ENCODE data around the gene EXOG.

DNA sequence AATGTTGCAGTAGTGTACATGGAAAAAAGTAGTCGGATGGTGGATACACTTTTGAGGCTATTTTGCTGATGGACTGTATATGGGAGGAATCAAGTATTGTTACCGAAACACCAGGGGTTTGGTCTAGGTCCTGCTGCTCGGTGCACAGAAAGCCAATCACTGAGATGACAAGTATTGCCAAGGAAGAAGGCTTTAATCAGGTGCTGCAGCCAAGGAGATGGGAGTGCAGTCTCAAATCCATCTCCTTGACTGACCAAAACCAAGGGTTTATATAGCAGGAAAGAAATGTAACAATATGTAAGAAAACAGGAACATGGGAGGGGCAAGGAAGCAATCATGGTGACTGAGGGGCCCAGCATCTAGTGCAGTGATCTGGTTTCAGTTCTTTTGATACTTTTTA lies 45.3 kb upstream of the EXOG start:
- TF ChIP-seq, protein P1, sequence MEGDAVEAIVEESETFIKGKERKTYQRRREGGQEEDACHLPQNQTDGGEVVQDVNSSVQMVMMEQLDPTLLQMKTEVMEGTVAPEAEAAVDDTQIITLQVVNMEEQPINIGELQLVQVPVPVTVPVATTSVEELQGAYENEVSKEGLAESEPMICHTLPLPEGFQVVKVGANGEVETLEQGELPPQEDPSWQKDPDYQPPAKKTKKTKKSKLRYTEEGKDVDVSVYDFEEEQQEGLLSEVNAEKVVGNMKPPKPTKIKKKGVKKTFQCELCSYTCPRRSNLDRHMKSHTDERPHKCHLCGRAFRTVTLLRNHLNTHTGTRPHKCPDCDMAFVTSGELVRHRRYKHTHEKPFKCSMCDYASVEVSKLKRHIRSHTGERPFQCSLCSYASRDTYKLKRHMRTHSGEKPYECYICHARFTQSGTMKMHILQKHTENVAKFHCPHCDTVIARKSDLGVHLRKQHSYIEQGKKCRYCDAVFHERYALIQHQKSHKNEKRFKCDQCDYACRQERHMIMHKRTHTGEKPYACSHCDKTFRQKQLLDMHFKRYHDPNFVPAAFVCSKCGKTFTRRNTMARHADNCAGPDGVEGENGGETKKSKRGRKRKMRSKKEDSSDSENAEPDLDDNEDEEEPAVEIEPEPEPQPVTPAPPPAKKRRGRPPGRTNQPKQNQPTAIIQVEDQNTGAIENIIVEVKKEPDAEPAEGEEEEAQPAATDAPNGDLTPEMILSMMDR (IDR thresholded peaks at IDR 0.05), result no peak
- TF ChIP-seq POLR2A (IDR thresholded peaks at IDR 0.05), result no peak

All from adrenal gland (tissue), 5 donors.